ENCODE data around the gene CAP1. TPM values are rescaled to one million over a fixed set of nuclear protein-coding genes. Genes with fewer than 3 reads are reported as not detected.
A peak's percentile ranks its signal among the peaks of the same experiment; 100 is the strongest.
"Not testable (repeated sequence)": the region's sequence is repeated elsewhere in the genome, so short reads cannot be mapped to it uniquely, and the experiment has no call there.

CAP1 gene
- total RNA-seq, 1 experiment from 2014 or later, result 642 TPM

- H3K27ac ChIP-seq, result no peak overlapping the region
- H3K9me3 ChIP-seq (replicated peaks), result no peaks in the 10 kb centered on the region
- no peaks in the 10 kb centered on the region for H3K27me3 ChIP-seq (replicated peaks)
- peaks cover 65% of the 10 kb centered on the region for H3K36me3 ChIP-seq
- H3K4me1 ChIP-seq (replicated peaks), result peaks cover 9% of the 10 kb centered on the region
- no peak for DNase-seq (ENCODE audit: low read depth in 1 of 2, low spot score in 2 of 2)
- no peak overlapping the region for H3K4me3 ChIP-seq
Observed at GRCh38 chr1:40079774-40080400, 39.4 kb downstream of the CAP1 start.

- H3K27me3 ChIP-seq (replicated peaks), result no peaks in the 10 kb centered on the region
- H3K4me1 ChIP-seq (replicated peaks), result peaks cover 3% of the 10 kb centered on the region
- H3K27ac ChIP-seq, result no peak overlapping the region
- peaks cover 52% of the 10 kb centered on the region for H3K36me3 ChIP-seq
- H3K4me3 ChIP-seq, result no peak overlapping the region
- no peak for DNase-seq (ENCODE audit: low read depth in 1 of 2, low spot score in 2 of 2)
- H3K9me3 ChIP-seq (replicated peaks), result no peaks in the 10 kb centered on the region
Observed at GRCh38 chr1:40081871-40082270, 41.3 kb downstream of the CAP1 start.

GRCh38 chr1:40084750-40085149 is 44.2 kb downstream of the CAP1 start:
- not testable (repeated sequence) for H3K4me1 ChIP-seq (replicated peaks); H3K4me3 ChIP-seq; H3K27ac ChIP-seq; H3K9me3 ChIP-seq (replicated peaks); H3K27me3 ChIP-seq (replicated peaks)
- H3K36me3 ChIP-seq, result peaks cover 49% of the 10 kb centered on the region
- peak; percentile 62 to 76 for DNase-seq (ENCODE audit: low read depth in 1 of 2, low spot score in 2 of 2)

GRCh38 chr1:40090652-40091355 is 50.3 kb downstream of the CAP1 start:
- Histone ChIP-seq H3K4me3 (no peak overlapping the region), H3K27me3 (replicated peaks) (no peaks in the 10 kb centered on the region), H3K4me1 (replicated peaks) (peaks cover under 1% of the 10 kb centered on the region; the same call in 1 of the 2 replicates), H3K9me3 (replicated peaks) (no peaks in the 10 kb centered on the region), H3K27ac (no peak overlapping the region), H3K36me3 (peaks cover 44% of the 10 kb centered on the region)
- DNase-seq (ENCODE audit: low read depth in 1 of 2, low spot score in 2 of 2), result no peak

GRCh38 chr1:40092241-40092640 is 51.7 kb downstream of the CAP1 start:
- Histone ChIP-seq H3K36me3 (peaks cover 44% of the 10 kb centered on the region), H3K27me3 (replicated peaks) (no peaks in the 10 kb centered on the region), H3K27ac (no peak overlapping the region), H3K4me1 (replicated peaks) (peaks cover 11% of the 10 kb centered on the region), H3K4me3 (no peak overlapping the region), H3K9me3 (replicated peaks) (no peaks in the 10 kb centered on the region)
- no peak for DNase-seq (ENCODE audit: low read depth in 1 of 2, low spot score in 2 of 2)

GRCh38 chr1:40092706-40093639 is 52.4 kb downstream of the CAP1 start:
- DNase-seq (ENCODE audit: low read depth in 1 of 2, low spot score in 2 of 2), result no peak
- H3K9me3 ChIP-seq (replicated peaks), result no peaks in the 10 kb centered on the region
- 0 out of 2 replicates have a peak overlapping the region, but pooled peaks have one; percentile 16 for H3K27ac ChIP-seq
- H3K4me1 ChIP-seq (replicated peaks), result peaks cover 16% of the 10 kb centered on the region
- no peak overlapping the region for H3K4me3 ChIP-seq
- no peaks in the 10 kb centered on the region for H3K27me3 ChIP-seq (replicated peaks)
- H3K36me3 ChIP-seq, result peaks cover 38% of the 10 kb centered on the region

- H3K36me3 ChIP-seq, result peaks cover 23% of the 10 kb centered on the region
- no peak for DNase-seq (ENCODE audit: low read depth in 1 of 2, low spot score in 2 of 2)
- no peaks in the 10 kb centered on the region for H3K9me3 ChIP-seq (replicated peaks)
- peaks cover 16% of the 10 kb centered on the region for H3K4me1 ChIP-seq (replicated peaks)
- H3K4me3 ChIP-seq, result no peak overlapping the region
- no peaks in the 10 kb centered on the region for H3K27me3 ChIP-seq (replicated peaks)
- no peak overlapping the region for H3K27ac ChIP-seq
Observed at GRCh38 chr1:40094466-40095110, 54.1 kb downstream of the CAP1 start.

- Histone ChIP-seq H3K9me3 (replicated peaks) (no peaks in the 10 kb centered on the region), H3K27me3 (replicated peaks) (no peaks in the 10 kb centered on the region), H3K4me1 (replicated peaks) (peaks cover 16% of the 10 kb centered on the region), H3K27ac (no peak overlapping the region), H3K4me3 (no peak overlapping the region), H3K36me3 (peaks cover 11% of the 10 kb centered on the region)
- no peak for DNase-seq (ENCODE audit: low read depth in 1 of 2, low spot score in 2 of 2)
Observed at GRCh38 chr1:40095806-40096205, 55.3 kb downstream of the CAP1 start.

GRCh38 chr1:40096646-40096976 is 56.1 kb downstream of the CAP1 start:
- DNase-seq (ENCODE audit: low read depth in 1 of 2, low spot score in 2 of 2), result no peak
- Histone ChIP-seq H3K27ac (no peak overlapping the region), H3K9me3 (replicated peaks) (no peaks in the 10 kb centered on the region), H3K27me3 (replicated peaks) (no peaks in the 10 kb centered on the region), H3K4me3 (peak overlapping the region; percentile 55), H3K36me3 (peaks cover 4% of the 10 kb centered on the region; the same call in 1 of the 2 replicates), H3K4me1 (replicated peaks) (peaks cover 16% of the 10 kb centered on the region)

- DNase-seq (ENCODE audit: low read depth in 1 of 2, low spot score in 2 of 2), result peak; percentile 71 to 75
- H3K27me3 ChIP-seq (replicated peaks), result no peaks in the 10 kb centered on the region
- H3K27ac ChIP-seq, result no peak within 1 kb of the TSS
- peaks cover 16% of the 10 kb centered on the region for H3K4me1 ChIP-seq (replicated peaks)
- peaks cover 1% of the 10 kb centered on the region; the same call in 1 of the 2 replicates for H3K36me3 ChIP-seq
- peak within 1 kb of the TSS; percentile 55 for H3K4me3 ChIP-seq
- no peaks in the 10 kb centered on the region for H3K9me3 ChIP-seq (replicated peaks)
Observed at GRCh38 chr1:40096977-40097782, 56.7 kb downstream of the CAP1 start, which contains the start of gene PPT1. PPT1 (minus strand) TSS chr1:40097252; CDS start chr1:40097238, 14 bp downstream.

- Histone ChIP-seq H3K27ac (no peak overlapping the region), H3K4me3 (no peak overlapping the region), H3K9me3 (replicated peaks) (peaks cover 5% of the 10 kb centered on the region; the same call in 1 of the 2 replicates), H3K4me1 (replicated peaks) (peaks cover 5% of the 10 kb centered on the region), H3K27me3 (replicated peaks) (no peaks in the 10 kb centered on the region), H3K36me3 (no peaks in the 10 kb centered on the region)
- no peak for DNase-seq (ENCODE audit: low read depth in 1 of 2, low spot score in 2 of 2)
Observed at GRCh38 chr1:40102038-40102437, 61.5 kb downstream of the CAP1 start.

- no peaks in the 10 kb centered on the region for H3K27me3 ChIP-seq (replicated peaks)
- DNase-seq (ENCODE audit: low read depth in 1 of 2, low spot score in 2 of 2), result no peak
Observed at GRCh38 chr1:40102896-40103295, 62.4 kb downstream of the CAP1 start.

GRCh38 chr1:40105028-40105427 is 64.5 kb downstream of the CAP1 start:
- Histone ChIP-seq H3K4me3 (no peak overlapping the region), H3K9me3 (replicated peaks) (peaks cover 11% of the 10 kb centered on the region; the same call in 1 of the 2 replicates), H3K4me1 (replicated peaks) (no peaks in the 10 kb centered on the region), H3K27ac (no peak overlapping the region), H3K36me3 (no peaks in the 10 kb centered on the region), H3K27me3 (replicated peaks) (no peaks in the 10 kb centered on the region)
- no peak for DNase-seq (ENCODE audit: low read depth in 1 of 2, low spot score in 2 of 2)

More at GRCh38 chr1:40102896-40103295, 62.4 kb downstream of the CAP1 start:
- Histone ChIP-seq H3K4me3 (no peak overlapping the region), H3K4me1 (replicated peaks) (no peaks in the 10 kb centered on the region), H3K36me3 (no peaks in the 10 kb centered on the region), H3K27ac (no peak overlapping the region), H3K9me3 (replicated peaks) (peaks cover 9% of the 10 kb centered on the region; the same call in 1 of the 2 replicates)
